Body of pancreas (tissue), 4 donors: ENCODE measurements around the gene KCNH1. TPM values are rescaled to one million over a fixed set of nuclear protein-coding genes. Genes with fewer than 3 reads are reported as not detected.

ENCODE experiments used
- ATAC-seq: fragments of 150-250 bp; one replicate; pipeline ENCODE4 v1.9.1; 2016
- DNase-seq, 4 donors: peaks; one replicate each; pipeline ENCODE4 v3.0.0-alpha.2; 2019
- H3K27ac ChIP-seq, 4 donors: fragments of 200-600 bp; sonication (generic); 1 replicate in 3 of 4; 2 replicates in 1 of 4; pipeline versions ENCODE4 v1.5.1 to v1.6.1; 2016 to 2019; ENCODE audit warnings: mild to moderate bottlenecking in 1 of 4, mixed read lengths in 1 of 4, moderate library complexity in 1 of 4
- H3K27me3 ChIP-seq, 2 donors: fragments of 200-600 bp; sonication (generic); one replicate each; pipeline ENCODE4 v1.6.0; 2016; ENCODE audit warnings: mild to moderate bottlenecking in 1 of 2
- H3K36me3 ChIP-seq, 2 donors: fragments of 200-600 bp; sonication (generic); replicated peaks in 1 of 2; 2 replicates each; pipeline ENCODE4 v1.5.1; 2016; ENCODE audit warnings: low read depth in 2 of 2; ENCODE audit not compliant: insufficient read depth in 1 of 2
- H3K4me1 ChIP-seq: fragments of 200-600 bp; sonication (generic); one replicate; pipeline ENCODE4 v1.6.0; 2016
- H3K4me3 ChIP-seq, 2 donors: fragments of 200-600 bp; sonication (generic); 1 replicate in 1 of 2; 2 replicates in 1 of 2; pipeline ENCODE4 v1.5.1; 2016 to 2019
- H3K9me3 ChIP-seq, 3 donors: fragments of 200-600 bp; sonication (generic); 1 replicate in 2 of 3; 2 replicates in 1 of 3; pipeline ENCODE4 v1.5.1; 2016
- POLR2A ChIP-seq, 3 donors: fragments of 450-650 bp; IDR thresholded peaks; one replicate each; pipeline ENCODE4 v1.6.1; 2016; ENCODE audit warnings: antibody characterized with exemption in 3 of 3, mild to moderate bottlenecking in 2 of 3
- WGBS, 2 donors: methylation state at CpG; one replicate each; pipeline ENCODE4 v1.1.5; 2017; 5-methylcytosine and 5-hydroxymethylcytosine counted together
- intact Hi-C: fragments of 100-400 bp; cut with DNase I; formaldehyde crosslinking; loops from one replicate; pipeline ENCODE4 v1.15.1; 2023
- total RNA-seq, 2 donors: library from RNA; depleted of rRNA; stranded (reverse); fragments of >200 nt; gene quantifications; one replicate each; pipeline ENCODE4 v1.1.0, GENCODE V29; 2016
- TF ChIP-seq, protein P1 (sequence below), 7 experiments: fragments of 450-650 bp in 4 of 7; fragments of 200-600 bp in 3 of 7; sonication (generic) in 3 of 7; IDR thresholded peaks; one replicate each; pipeline ENCODE4 v1.5.1; 2016 to 2019; ENCODE audit warnings: antibody characterized with exemption in 7 of 7

The KCNH1 gene
- total RNA-seq, 2 donors from 2014 or later = 0.52 TPM; not detected in 1

DNA sequence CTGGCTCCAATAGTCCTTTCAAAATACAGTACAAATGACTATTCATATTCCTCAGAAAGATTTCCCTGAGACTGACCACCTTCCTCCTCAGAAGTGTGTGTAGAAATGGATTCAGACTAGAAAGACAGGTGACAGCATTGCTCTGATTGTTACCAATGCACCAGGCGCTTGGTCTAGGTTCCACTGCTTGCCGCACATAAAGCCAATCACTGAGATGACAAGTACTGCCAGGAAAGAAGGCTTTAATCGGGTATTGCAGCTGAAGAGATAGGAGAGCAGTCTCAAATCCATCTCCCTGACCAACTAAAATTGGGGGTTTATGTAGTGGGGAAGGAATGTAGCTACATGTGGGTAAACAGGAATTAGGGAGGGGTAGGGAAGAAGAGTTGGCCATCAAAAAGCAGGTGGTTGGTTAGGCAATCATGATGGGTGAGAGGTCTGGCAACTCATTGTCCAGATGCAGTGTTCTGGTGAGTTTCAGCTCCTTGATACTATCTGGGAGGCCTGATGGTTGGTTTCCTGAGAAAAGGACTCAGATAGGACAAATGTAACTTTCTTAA is 98.0 kb downstream of the KCNH1 start:
- Histone ChIP-seq H3K27me3 (no peaks in the 10 kb centered on the region), H3K4me1 (no peaks in the 10 kb centered on the region), H3K9me3 (no peaks in the 10 kb centered on the region), H3K36me3 (no peaks in the 10 kb centered on the region), H3K27ac (no peak overlapping the region), H3K4me3 (no peak overlapping the region)
- ATAC-seq (no peak), DNase-seq (no peak)
- WGBS, 2 donors = 71 to 80% methylated on average over 3 of the region's 3 CpGs
- TF ChIP-seq POLR2A (IDR thresholded peaks at IDR 0.05) = no peak
- TF ChIP-seq, protein P1, sequence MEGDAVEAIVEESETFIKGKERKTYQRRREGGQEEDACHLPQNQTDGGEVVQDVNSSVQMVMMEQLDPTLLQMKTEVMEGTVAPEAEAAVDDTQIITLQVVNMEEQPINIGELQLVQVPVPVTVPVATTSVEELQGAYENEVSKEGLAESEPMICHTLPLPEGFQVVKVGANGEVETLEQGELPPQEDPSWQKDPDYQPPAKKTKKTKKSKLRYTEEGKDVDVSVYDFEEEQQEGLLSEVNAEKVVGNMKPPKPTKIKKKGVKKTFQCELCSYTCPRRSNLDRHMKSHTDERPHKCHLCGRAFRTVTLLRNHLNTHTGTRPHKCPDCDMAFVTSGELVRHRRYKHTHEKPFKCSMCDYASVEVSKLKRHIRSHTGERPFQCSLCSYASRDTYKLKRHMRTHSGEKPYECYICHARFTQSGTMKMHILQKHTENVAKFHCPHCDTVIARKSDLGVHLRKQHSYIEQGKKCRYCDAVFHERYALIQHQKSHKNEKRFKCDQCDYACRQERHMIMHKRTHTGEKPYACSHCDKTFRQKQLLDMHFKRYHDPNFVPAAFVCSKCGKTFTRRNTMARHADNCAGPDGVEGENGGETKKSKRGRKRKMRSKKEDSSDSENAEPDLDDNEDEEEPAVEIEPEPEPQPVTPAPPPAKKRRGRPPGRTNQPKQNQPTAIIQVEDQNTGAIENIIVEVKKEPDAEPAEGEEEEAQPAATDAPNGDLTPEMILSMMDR (IDR thresholded peaks at IDR 0.05) = no peak
- intact Hi-C loops = no loop called here

GRCh38 chr1:211033921-211034525 is 99.9 kb downstream of the KCNH1 start:
- 90 to 91% methylated on average over 2 of the region's 2 CpGs for WGBS, 2 donors
- no peak overlapping the region for H3K27ac ChIP-seq
- H3K27me3 ChIP-seq = no peaks in the 10 kb centered on the region
- H3K4me3 ChIP-seq = no peak overlapping the region
- no peak for DNase-seq
- no peaks in the 10 kb centered on the region for H3K4me1 ChIP-seq
- no peak for ATAC-seq
- TF ChIP-seq POLR2A (IDR thresholded peaks at IDR 0.05) = no peak
- TF ChIP-seq, protein P1 (IDR thresholded peaks at IDR 0.05) = no peak
- no peaks in the 10 kb centered on the region for H3K9me3 ChIP-seq
- intact Hi-C loops = no loop called here
- H3K36me3 ChIP-seq = no peaks in the 10 kb centered on the region

- Histone ChIP-seq H3K9me3 (no peaks in the 10 kb centered on the region), H3K4me1 (no peaks in the 10 kb centered on the region), H3K4me3 (no peak overlapping the region), H3K36me3 (no peaks in the 10 kb centered on the region), H3K27me3 (no peaks in the 10 kb centered on the region), H3K27ac (no peak overlapping the region)
- intact Hi-C loops = no loop called here
- 56 to 66% methylated on average over 2 of the region's 2 CpGs for WGBS, 2 donors
- no peak for DNase-seq
- TF ChIP-seq POLR2A (IDR thresholded peaks at IDR 0.05) = no peak
- TF ChIP-seq, protein P1 (IDR thresholded peaks at IDR 0.05) = no peak
- no peak for ATAC-seq
Measured at GRCh38 chr1:211024901-211025300, 109.0 kb downstream of the KCNH1 start.

DNA sequence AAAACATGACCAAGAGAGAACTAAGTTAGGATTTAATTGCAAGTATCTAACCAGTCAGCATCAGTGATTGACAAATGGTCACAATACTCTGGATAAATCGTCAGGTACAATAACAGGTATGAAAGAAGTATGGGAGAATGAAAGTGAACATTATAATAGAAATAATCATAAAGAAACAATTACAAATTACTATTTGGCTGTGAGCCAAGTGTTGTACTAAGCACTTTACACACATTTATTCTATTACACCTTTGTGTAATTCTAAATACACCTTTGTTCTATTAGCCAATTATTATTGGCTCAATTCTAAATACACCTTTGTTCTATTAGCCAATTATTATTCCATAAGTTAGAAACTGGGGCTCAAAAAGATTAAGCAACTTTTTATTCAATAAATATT is 114.7 kb downstream of the KCNH1 start:
- Histone ChIP-seq H3K4me3 (no peak overlapping the region), H3K4me1 (no peaks in the 10 kb centered on the region), H3K36me3 (no peaks in the 10 kb centered on the region), H3K27ac (no peak overlapping the region), H3K9me3 (no peaks in the 10 kb centered on the region), H3K27me3 (no peaks in the 10 kb centered on the region)
- DNase-seq = no peak
- intact Hi-C loops = no loop called here
- WGBS, 2 donors = 3 to 29% methylated on average over 1 of the region's 1 CpG
- TF ChIP-seq, protein P1 (IDR thresholded peaks at IDR 0.05) = no peak
- TF ChIP-seq POLR2A (IDR thresholded peaks at IDR 0.05) = no peak
- no peak for ATAC-seq

GRCh38 chr1:211018690-211019089 is 115.3 kb downstream of the KCNH1 start:
- intact Hi-C loops = no loop called here
- ATAC-seq (no peak), DNase-seq (no peak)
- Histone ChIP-seq H3K4me1 (no peaks in the 10 kb centered on the region), H3K4me3 (no peak overlapping the region), H3K9me3 (no peaks in the 10 kb centered on the region), H3K27me3 (no peaks in the 10 kb centered on the region), H3K36me3 (no peaks in the 10 kb centered on the region), H3K27ac (no peak overlapping the region)
- WGBS, 2 donors = 63 to 72% methylated on average over 5 of the region's 5 CpGs
- TF ChIP-seq, protein P1 (IDR thresholded peaks at IDR 0.05) = no peak
- no peak for TF ChIP-seq POLR2A (IDR thresholded peaks at IDR 0.05)
